Hematopoietic multipotent progenitor cell treated with erythropoietin and hydrocortisone succinate and interleukin-3 and kit ligand, for 17 days (in vitro differentiated cells): ENCODE measurements around the gene CLRN2.

ENCODE experiments used
- DNase-seq: peaks from one replicate; pipeline ENCODE4 v3.0.0-alpha.2; 2015; ENCODE audit warnings: low spot score

Gene CLRN2, protein sequence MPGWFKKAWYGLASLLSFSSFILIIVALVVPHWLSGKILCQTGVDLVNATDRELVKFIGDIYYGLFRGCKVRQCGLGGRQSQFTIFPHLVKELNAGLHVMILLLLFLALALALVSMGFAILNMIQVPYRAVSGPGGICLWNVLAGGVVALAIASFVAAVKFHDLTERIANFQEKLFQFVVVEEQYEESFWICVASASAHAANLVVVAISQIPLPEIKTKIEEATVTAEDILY

DNA sequence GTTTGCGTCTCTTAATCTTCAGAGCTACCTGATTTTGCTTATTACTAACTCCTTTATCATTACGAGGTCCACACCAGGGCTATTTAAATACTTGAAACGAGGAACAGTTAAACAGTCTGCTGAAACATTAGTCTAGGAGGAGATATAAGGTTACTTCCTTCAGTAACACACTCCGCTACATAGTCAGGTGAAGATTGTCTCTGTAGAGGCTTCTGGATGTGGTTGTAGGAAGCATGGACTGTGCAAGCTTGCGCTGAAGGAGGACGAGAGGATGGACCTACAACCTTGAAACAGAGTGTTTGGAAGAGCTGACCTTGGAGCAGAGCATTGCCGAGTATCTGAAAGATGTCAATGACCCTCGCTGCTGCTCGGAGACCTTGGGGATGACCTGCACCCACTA lies at the start of gene CLRN2:
Gene CLRN2, plus strand, starts transcription at position 301 of the 400 bp plus-strand sequence. CDS start 102 bp downstream, outside the sequence.
- no peak for DNase-seq

DNA sequence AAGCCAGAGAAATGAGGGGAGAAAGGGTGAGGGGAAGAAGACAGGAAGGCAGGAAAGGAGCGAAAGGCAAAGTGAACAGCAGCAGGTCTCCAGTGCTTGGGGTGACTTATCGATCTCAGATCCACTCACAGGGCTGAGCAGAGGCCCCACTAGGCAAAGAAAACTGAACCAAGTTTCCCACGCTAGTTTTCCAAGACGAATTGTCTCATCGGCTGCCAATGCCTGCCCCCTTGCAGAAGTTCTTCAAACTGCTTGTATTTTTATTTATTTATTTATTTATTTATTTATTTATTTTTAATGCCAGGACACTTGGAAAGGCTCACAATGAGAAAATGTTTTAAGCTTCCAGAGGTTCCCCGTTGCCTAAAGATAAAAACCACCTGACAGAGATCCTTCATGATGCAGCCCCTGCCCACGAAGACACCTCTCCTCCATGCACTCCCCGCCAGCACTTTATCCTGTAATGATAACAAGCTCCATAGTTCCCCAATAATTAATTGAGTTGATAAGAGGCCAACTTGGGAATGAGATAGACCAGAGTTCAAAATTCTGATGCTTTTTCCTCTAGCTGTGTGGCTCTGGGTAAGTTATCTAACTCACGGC lies 46.2 kb upstream of the CLRN2 start:
- DNase-seq: peak; percentile 21

DNA sequence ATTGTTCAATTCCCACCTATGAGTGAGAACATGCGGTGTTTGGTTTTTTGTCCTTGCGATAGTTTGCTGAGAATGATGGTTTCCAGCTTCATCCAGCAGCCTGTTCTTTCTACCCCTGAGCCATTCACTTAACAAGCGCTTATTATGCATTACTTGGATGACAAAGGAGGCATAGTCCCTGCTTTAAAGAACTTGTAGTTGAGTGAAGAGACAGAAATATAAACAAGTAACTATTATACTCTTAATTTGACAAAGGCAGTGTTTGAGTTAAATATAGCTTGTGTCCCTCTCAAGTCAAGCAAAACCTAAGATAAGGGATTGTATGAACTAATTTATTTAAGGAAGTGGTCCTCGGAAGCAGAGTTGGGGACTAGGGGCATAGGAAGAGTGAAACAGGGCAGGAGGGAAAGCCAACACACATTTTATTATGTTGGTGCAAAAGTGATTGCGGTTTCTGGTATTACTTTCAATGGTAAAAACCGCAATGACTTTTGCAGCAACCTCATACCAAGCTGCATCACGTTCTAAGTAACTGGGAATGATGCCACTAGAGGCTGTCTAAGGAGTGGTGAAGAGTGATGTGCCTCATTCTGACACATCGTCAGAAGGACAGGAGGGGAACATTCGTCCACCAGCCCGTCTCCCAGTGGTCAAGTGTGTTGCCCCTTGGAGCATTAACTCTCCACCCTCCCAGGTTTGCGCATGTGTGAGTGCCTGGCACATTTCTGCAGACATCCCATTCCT lies 44.9 kb upstream of the CLRN2 start:
- no peak for DNase-seq

DNA sequence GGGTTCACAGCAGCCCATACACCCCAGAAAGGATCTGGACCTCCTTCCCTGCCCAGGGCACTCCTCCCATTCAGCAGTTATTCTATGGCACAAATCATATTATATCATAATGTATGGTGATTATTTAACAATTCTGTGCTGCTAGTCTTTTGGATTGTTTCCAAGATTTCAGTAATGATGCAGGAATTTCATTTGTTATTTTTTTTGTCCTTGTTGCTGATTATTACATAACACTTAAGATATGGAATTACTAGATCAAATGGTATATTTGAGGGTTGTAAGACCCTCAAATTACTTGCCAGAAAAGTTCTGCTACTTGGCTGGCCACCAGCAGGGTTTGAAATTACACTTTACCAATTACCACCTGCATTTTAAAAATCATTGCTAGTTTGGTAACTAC lies 39.5 kb upstream of the CLRN2 start:
- DNase-seq: no peak

DNA sequence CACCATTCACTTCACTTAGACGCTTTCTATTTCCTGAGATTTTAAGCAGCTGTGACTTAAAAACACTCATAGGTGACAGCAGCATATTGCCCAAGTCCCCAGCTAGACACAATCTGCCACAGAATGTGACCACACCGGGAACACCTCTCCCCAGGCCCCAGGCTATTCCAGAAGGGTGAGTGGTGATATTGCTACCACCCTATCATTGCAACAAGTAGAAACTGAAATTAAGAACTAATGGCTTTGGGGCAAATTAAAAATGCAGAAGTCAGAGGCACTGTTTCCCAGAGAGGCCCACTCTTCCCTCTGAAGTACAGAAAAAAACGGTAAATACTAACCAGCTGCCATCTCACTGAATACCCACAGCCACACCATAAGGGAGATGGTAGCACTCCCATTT lies 38.1 kb upstream of the CLRN2 start:
- DNase-seq: no peak

DNA sequence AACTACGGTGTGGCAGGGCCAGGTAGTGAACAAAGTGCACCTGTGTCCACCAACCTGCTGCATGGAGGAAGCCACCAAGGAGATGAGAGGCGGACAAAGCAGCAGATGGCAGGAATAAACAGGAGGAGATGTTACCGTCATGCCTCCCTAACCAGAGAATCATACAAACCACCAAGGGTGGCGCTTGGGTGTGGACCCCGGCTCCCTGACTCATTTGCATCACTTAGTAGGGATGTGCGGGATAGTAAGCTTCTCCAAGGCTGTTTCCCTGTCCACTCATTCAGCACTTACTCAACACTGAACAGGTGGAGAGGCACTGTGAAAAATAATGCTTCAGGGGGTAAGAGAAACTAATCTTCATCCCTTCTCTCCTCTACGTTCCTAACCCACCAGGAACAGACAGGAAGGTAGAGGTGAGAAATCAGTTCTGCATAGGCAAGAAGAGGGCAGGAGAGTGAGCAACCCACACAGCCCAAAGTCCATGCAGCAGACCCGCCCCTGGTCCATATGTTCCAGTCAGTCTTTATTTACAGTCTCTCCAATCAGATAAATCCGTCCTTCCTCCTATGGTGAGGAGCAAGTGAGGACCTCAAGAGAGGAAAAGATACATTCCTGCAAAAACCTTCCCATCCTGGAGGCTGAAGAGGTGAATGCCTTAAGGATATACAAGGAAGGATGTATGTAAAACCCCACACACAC lies 37.0 kb upstream of the CLRN2 start:
- DNase-seq: no peak

DNA sequence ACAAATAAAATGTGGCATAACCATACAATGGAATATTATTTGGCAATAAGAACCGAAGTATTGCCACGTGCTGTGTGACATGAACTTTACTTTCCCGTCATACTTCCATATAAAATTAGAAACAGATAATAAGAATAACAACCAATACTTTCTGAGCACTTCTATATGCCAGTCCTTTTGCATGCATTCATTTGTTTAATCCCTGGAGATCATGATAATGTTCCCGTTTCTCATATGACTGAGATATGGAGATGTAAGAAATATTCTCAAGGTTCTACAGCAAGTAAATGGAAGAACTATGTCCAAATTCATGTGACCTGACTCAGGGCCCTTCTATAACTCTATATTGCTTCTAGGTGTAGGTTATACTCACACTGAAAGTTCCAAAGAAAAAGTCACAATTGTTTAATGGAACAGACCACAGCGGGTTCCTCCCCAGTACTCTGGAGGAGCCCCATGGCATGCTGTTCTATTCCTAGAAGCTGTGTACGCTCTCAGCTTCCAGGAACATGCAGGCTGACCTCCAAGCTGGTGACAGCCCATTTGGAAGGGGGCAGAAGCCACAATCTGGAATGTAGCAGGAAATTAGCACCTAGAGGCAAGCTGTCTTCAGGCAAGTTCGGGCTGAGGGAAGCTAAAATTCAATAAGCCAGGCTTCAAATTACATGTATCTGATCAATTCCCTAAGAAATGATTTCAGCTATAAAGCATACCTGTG lies 34.6 kb upstream of the CLRN2 start:
- no peak for DNase-seq

DNA sequence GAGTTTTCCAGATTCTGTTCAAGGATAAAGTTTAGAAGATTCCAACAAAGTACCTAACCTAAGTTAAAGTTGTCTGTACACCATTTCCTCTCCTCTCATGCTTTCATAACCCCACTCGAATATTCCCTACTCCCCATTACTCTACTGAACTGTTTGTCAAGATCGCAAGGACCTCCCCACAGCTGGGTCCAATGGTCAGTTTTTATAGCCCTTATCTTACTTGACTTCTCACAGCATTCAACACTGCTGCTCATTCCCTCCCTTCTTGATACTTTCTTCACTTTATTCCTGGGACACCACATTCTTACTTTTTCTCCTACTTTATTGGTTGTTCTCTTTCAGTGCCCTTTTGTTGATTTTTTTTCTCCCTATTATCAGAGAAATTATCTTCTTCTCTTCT lies 34.0 kb upstream of the CLRN2 start:
- no peak for DNase-seq

DNA sequence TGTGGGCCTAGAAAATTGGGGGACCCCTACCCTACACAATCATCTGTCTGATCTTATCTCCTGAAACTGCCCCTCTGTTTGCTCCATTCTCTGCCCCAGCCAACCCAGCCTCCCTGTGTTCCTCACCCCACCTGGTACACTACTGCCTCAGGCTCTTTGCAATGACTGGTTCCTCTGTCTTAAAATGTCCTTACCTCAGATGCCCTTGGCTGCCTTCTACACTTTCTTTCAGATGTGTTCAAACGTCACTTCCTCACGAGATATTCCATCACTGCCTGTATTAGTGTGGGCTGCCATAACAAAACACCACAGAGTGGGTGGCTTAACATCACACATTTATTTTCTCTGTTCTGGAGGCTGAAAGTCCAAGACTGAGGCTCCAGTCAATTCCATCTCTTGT lies 32.2 kb upstream of the CLRN2 start:
- no peak for DNase-seq

DNA sequence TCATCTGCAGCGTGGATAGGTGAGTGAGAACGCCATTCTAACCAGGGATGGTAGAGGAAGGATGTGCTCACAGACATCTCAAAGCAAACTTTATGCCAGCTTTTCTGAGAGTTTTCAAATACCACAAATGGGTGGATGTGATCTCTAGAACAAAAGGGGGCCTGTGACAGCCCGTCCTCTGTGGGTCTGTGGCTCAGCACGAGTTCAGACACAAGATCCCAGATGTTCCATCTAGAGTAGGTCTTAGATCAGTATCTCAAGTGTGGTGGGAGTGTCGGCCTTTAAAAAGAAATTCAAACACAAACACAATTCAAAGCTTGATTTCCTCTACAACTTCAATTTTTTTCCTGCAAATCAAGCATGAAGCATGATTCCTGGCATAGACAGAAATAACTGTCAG lies 25.8 kb upstream of the CLRN2 start:
- DNase-seq: no peak

DNA sequence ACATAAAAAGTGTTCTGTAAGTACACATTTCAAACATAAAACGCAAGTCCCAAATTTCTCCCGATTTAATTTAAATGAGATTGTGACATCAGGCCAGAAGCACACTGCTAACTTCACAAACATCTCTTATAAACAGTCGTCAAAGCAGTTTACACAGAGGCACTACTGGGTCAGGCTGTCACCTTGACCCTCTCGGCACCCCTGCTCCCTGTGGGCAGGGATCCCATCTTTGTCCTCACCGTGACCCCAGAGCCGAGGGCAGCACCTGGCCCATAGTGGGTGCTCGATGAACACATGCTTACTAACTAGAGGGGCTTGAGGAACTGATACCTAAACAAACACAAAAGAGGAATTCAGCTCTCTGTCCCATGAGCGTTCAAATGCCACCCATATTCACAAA lies 25.2 kb upstream of the CLRN2 start:
- DNase-seq: no peak

DNA sequence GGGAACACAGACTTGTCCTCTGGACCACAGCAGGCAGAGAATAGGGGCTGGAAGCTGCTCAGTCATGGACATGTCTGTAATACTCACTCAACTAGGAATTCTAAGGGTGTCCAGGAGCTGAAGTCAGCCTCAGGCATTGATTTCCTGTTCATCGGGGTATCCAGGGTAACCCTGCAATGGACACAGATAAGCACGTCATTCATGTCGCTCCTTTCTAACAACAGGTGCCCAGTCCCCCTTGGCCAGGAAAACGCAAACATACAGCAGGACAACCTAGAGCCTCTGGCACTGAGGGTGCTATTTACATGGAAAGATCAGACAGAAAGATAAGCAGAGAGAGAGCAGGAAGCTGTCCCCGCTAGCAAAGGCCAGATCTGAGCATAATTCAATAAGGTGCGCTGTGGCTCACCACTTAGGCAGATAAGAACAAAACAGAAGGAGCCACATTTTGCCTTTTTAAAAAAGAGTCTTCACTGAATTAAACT lies 24.3 kb upstream of the CLRN2 start:
- no peak for DNase-seq

DNA sequence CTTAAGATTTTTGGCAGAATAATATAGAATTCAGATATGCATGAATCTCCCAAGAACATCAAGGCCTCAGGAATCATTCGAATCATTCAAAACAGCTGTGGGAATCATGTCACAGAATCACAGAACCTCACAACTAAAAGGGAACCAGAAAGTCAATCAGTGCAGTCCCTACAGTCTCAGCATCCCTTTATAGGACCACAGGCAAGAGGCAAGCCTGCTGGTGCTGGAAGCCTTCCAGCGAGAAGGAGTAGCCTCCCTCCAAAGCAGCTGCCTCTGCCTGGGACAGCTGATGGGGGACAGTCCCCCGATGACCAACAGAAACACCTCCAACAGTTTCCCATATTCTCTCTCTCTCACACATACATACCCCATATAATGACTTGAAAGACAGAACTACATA lies 23.8 kb upstream of the CLRN2 start:
- no peak for DNase-seq

DNA sequence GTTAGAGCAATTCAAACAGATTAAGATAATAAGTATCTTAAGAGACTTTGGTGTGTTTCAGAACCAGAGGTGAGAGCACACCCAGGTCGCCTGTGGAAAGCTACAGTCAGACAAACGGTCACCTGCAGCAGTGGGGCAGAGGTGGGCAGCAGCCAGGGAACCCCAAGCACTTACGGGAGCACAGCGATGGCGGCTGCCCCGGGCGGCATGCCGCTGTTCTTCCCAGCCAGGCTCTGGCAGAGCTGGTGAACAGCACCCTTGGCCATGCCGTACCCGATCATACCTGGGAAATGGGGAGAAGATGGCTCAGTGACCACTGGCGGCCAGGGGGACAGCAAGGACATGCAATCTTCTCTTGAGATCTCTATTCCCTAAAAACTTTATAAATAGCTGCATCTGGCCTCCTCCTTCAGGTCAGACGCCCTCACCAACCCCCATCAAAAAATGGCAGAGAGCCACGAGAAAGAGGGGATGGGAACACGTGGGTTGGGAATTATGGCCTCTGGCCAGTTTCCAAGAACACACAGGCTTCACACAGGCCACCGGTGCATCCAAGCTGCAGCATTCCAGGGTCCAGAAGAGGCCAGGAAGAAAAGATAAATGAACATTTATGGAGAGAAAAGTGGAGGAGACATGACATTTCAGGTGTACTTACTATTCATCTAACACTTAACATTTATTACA lies 22.8 kb upstream of the CLRN2 start:
- DNase-seq: no peak

DNA sequence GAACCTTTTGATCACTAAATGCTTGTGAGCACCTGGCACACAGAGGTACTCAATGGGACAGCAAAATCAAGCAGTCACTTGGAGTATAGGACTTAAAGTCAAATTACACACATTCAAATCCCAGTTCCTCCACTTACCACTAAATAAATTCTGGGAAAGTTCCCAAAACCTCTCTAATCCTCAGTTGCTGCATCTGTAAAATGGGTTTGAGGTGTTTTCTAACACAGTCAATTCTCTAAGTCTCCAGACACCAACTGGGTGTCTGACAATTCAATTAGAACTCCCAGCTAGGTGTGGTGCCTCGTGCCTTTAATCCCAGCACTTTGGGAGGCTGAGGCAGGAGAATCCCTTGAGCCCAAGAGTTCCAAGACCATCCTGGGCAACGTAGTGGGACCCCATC lies 22.1 kb upstream of the CLRN2 start:
- DNase-seq: no peak

DNA sequence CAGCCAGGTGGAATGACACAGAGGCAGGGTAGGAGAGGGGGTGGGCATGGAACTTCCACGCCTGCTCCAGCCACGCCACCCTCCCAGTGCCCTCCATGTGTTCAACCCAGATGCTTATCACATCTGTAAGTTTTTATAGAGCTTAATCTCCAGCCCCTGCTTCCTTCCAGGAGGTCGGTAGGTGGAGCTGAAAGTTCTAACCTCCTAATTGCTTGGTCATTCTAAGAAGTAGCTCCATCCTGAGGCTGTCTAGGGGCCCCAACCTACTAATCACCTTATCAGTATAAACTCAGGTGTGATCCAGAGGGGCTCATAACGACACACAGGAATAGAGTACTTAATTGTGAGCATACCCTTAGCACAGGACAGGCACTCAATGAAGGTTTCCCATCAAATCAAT lies 21.3 kb upstream of the CLRN2 start:
- no peak for DNase-seq

DNA sequence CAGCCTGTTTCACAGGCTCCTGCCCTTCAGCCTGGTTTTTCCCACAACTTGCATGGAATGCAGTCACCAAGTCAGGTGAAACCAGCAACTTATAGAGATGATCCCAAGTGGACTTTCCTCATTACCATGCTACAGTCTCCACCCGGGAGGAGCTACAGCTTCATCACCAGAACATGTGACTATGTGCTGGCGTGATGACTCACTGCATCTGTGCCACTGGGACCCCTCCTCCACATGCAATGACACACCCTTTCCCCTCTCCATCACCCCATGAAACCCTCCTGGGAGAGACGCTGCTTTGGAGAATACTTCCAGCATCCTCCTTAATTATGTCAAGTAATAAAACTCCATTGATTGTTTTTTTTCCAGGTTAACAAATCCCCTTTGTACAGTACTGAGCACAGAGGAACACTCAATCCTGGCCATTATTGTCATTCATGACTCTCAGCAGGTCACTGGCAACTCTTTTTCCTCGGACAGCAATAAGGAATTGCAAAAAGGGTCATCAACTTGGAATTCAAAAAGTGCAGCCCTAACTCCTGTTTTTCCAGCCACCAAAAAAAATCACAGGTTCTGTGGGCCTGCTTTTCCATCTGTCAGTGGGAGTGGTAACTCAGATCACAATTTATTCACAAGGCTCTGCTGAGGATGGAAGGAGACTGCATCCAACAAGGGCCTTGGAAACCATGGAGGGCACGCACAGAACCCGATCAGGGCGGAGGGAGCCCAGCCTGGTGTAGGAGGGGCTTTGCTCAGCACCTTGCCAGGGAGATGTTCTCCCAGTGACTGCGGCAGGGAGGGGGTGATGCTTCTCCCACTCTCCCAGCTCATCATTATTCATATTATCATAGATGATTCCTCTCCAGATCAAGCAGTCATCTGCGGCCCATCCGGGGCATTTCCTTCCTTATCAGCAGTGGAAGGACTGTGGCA lies 20.4 kb upstream of the CLRN2 start:
- DNase-seq: peak; percentile 12

DNA sequence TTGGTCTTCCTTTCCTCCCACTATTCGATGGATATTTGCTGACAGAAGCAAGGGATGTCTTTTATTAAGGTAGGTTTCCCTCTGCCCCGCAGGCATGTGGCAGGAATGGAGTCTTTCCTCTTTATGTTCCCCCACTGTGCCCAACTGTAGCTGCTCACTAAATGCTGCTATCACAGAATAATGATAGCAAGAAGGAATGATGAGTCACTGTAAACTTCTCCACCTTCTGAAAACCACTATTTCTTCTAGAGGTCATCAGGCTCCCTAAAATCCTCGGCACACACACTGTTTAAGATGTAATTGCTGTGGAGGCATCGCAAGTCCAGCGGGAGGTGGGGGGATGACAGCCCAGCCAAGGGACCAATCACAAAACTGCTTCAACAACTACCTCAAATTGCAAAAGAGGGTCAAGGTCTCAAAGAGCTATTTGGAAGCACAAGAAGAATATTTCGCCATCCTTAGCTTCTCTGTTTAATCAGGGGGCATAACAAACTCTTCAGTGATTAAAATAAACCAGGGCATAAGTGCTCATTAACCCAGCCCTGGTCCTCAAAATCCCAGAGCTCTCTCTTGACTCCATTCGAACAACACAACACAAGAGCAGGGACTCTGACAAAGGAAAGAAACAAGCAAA lies 17.0 kb upstream of the CLRN2 start:
- no peak for DNase-seq

DNA sequence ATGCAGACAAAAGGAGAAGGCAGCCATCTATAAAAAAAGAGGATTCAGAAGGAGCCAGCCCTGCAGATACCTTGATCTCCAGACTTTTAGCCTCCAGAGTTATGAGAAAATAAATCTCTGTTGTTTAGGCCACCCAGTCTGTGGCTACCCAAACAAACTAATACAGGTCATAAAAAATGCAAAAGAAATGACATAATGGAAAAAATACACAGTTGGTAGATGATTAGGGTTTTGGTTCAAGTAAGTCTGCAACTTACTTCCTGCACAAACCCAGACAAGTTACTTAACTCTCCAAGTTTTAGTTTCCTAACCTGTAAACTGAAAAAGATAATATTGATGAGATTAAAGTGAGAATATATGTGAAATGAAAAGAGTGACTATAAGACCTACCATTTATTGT lies 14.4 kb upstream of the CLRN2 start:
- no peak for DNase-seq

DNA sequence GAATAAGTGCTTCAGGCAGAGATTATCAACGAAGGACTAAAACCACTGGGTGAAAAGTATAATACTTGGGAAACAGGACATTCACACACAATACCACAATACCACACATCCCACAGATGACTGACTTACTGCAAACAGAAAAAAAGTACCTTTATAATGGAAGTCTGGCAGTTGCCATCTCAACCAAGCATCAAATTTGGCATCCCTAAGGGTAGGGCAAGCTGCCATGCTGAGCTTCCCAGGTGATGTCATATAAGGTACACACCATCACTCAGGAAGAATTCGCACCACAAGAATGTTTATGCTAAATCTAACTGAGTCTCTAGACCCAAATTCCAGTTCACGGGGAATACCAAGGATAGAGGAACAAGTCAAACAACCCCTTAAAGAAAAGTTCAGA lies 12.2 kb upstream of the CLRN2 start:
- no peak for DNase-seq
